H1 (cell line): ENCODE data around the gene H1-8. TPM values are rescaled to one million over a fixed set of nuclear protein-coding genes. Genes with fewer than 3 reads are reported as not detected.

ENCODE experiments used
- CTCF ChIA-PET: fragments of 300-600 bp; sonication (Branson Sonifier 250); formaldehyde crosslinking; loops from one replicate; lab custom pipeline; 2021; ENCODE audit not compliant: partially characterized antibody; lab: Charles Lee
- POLR2A ChIA-PET: fragments of 300-600 bp; sonication (Branson Sonifier 250); formaldehyde crosslinking; loops from one replicate; lab custom pipeline; 2021; ENCODE audit warnings: inconsistent platforms; ENCODE audit not compliant: partially characterized antibody; lab: Charles Lee
- DNase-seq, 2 experiments: peaks; one replicate each; pipeline versions ENCODE4 v3.0.0 to v3.0.0-alpha.2; 2010 to 2022; ENCODE audit warnings: low spot score in 2 of 2, low read depth in 1 of 2, mixed read lengths in 1 of 2
- FAIRE-seq: peaks from 2 replicates; lab custom pipeline; 2011; peaks lifted over from hg19 to GRCh38; lab: Jason Lieb, UNC
- H2AFZ ChIP-seq: 2 replicates; pipeline ENCODE4 v1.8.1; 2012; ENCODE audit warnings: low read length, inconsistent platforms
- H2AK5ac ChIP-seq: 2 replicates; pipeline ENCODE4 v1.6.1; 2013; ENCODE audit warnings: low read depth, low read length
- H2BK120ac ChIP-seq: replicated peaks from 2 replicates; pipeline ENCODE3; 2013; ENCODE audit warnings: low read depth, low read length, inconsistent platforms
- H2BK12ac ChIP-seq: 2 replicates; pipeline ENCODE4 v1.6.1; 2013; ENCODE audit warnings: low read depth, low read length
- H2BK15ac ChIP-seq: 2 replicates; pipeline ENCODE4 v1.6.1; 2013; ENCODE audit warnings: low read length
- H2BK20ac ChIP-seq: 2 replicates; pipeline ENCODE4 v1.6.1; 2013; ENCODE audit warnings: low read length
- H2BK5ac ChIP-seq: 2 replicates; pipeline ENCODE4 v1.6.1; 2013; ENCODE audit warnings: low read depth, low read length
- H3K14ac ChIP-seq: 2 replicates; pipeline ENCODE4 v1.6.1; 2013; ENCODE audit warnings: inconsistent platforms; ENCODE audit not compliant: insufficient read length
- H3K18ac ChIP-seq: 2 replicates; pipeline ENCODE4 v1.6.1; 2013; ENCODE audit warnings: low read length; ENCODE audit errors: extremely low read depth
- H3K23ac ChIP-seq: 2 replicates; pipeline ENCODE4 v1.6.1; 2013; ENCODE audit warnings: inconsistent platforms; ENCODE audit not compliant: insufficient read length
- H3K23me2 ChIP-seq: 2 replicates; pipeline ENCODE4 v1.6.1; 2013; ENCODE audit warnings: low read depth, low read length
- H3K27ac ChIP-seq: 2 replicates; pipeline ENCODE4 v1.6.1; 2011; ENCODE audit warnings: low read depth, low read length, inconsistent platforms
- H3K27me3 ChIP-seq, 4 experiments: replicated peaks in 1 of 4; 1 replicate in 1 of 4; 2 replicates in 3 of 4; pipeline versions ENCODE4 v1.6.1 to v1.8.1; 2011 to 2013; ENCODE audit warnings: low read length in 3 of 4, mild to moderate bottlenecking in 3 of 4, inconsistent platforms in 2 of 4, mixed read lengths in 2 of 4, moderate library complexity in 1 of 4; ENCODE audit not compliant: control insufficient read depth in 3 of 4, insufficient read depth in 3 of 4; ENCODE audit errors: extremely low read depth in 1 of 4
- H3K36me3 ChIP-seq, 4 experiments: 2 replicates each; pipeline versions ENCODE4 v1.6.1 to v1.8.1; 2011 to 2013; ENCODE audit warnings: mild to moderate bottlenecking in 4 of 4, low read length in 3 of 4, moderate library complexity in 2 of 4, control low read depth in 1 of 4, inconsistent platforms in 1 of 4; ENCODE audit not compliant: insufficient read depth in 4 of 4, control insufficient read depth in 2 of 4
- H3K4ac ChIP-seq: replicated peaks from 2 replicates; pipeline ENCODE3; 2013; ENCODE audit warnings: low read length, low read depth, mixed read lengths, inconsistent platforms; ENCODE audit not compliant: insufficient read length
- H3K4me1 ChIP-seq, 4 experiments: replicated peaks in 1 of 4; 1 replicate in 1 of 4; 2 replicates in 3 of 4; pipeline versions ENCODE4 v1.6.1 to v1.8.1; 2011 to 2013; ENCODE audit warnings: low read length in 3 of 4, inconsistent platforms in 2 of 4, mixed read lengths in 1 of 4; ENCODE audit not compliant: insufficient read depth in 4 of 4, control insufficient read depth in 3 of 4
- H3K4me2 ChIP-seq, 2 experiments: 2 replicates each; pipeline versions ENCODE4 v1.6.1 to v1.8.1; 2011 to 2013; ENCODE audit warnings: low read depth in 2 of 2, low read length in 2 of 2, control low read depth in 1 of 2, inconsistent platforms in 1 of 2, mild to moderate bottlenecking in 1 of 2; ENCODE audit not compliant: insufficient read depth in 1 of 2
- H3K4me3 ChIP-seq, 4 experiments: fragments of 200-600, 300-600 bp in 1 of 4; sonication (generic), shearing (Covaris generic), sonication (Bioruptor Twin) in 1 of 4; 2 replicates each; pipeline versions ENCODE4 v1.5.1 to v1.8.1; 2011 to 2016; ENCODE audit warnings: low read length in 4 of 4, low read depth in 3 of 4, control low read depth in 2 of 4, inconsistent platforms in 2 of 4, mild to moderate bottlenecking in 2 of 4, mixed read lengths in 1 of 4, moderate library complexity in 1 of 4; ENCODE audit not compliant: insufficient read depth in 2 of 4; ENCODE audit errors: extremely low read depth in 1 of 4
- H3K56ac ChIP-seq: replicated peaks from 2 replicates; pipeline ENCODE3; 2013; ENCODE audit warnings: low read depth, mild to moderate bottlenecking, mixed read lengths, low read length, inconsistent platforms; ENCODE audit not compliant: insufficient read length
- H3K79me1 ChIP-seq: 2 replicates; pipeline ENCODE4 v1.6.1; 2013; ENCODE audit warnings: low read depth, low read length, control low read depth
- H3K79me2 ChIP-seq, 2 experiments: 2 replicates each; pipeline versions ENCODE4 v1.6.1 to v1.8.1; 2012 to 2013; ENCODE audit warnings: low read length in 2 of 2, mild to moderate bottlenecking in 2 of 2, inconsistent platforms in 1 of 2; ENCODE audit not compliant: insufficient read depth in 2 of 2, control insufficient read depth in 1 of 2
- H3K9ac ChIP-seq, 4 experiments: replicated peaks in 1 of 4; 1 replicate in 1 of 4; 2 replicates in 3 of 4; pipeline versions ENCODE4 v1.6.1 to v1.8.1; 2011 to 2013; ENCODE audit warnings: low read depth in 3 of 4, low read length in 3 of 4, control low read depth in 2 of 4, mild to moderate bottlenecking in 2 of 4, moderate library complexity in 2 of 4, inconsistent platforms in 1 of 4; ENCODE audit errors: extremely low read depth in 1 of 4
- H3K9me3 ChIP-seq, 2 experiments: 2 replicates each; pipeline versions ENCODE4 v1.6.1 to v1.8.1; 2012 to 2013; ENCODE audit warnings: mild to moderate bottlenecking in 2 of 2, moderate library complexity in 2 of 2, control low read depth in 1 of 2, inconsistent platforms in 1 of 2, low read depth in 1 of 2, low read length in 1 of 2, mixed read lengths in 1 of 2; ENCODE audit not compliant: insufficient read depth in 2 of 2
- H4K20me1 ChIP-seq, 2 experiments: replicated peaks in 1 of 2; 2 replicates each; pipeline versions ENCODE3 to v1.8.1; 2011 to 2013; ENCODE audit warnings: inconsistent platforms in 2 of 2, low read length in 2 of 2, mild to moderate bottlenecking in 1 of 2; ENCODE audit not compliant: insufficient read depth in 2 of 2, control insufficient read depth in 1 of 2
- H4K5ac ChIP-seq: 2 replicates; pipeline ENCODE4 v1.6.1; 2013; ENCODE audit warnings: low read length, low read depth, mixed read lengths, inconsistent platforms; ENCODE audit not compliant: insufficient read length
- H4K8ac ChIP-seq: 2 replicates; pipeline ENCODE4 v1.8.0; 2013; ENCODE audit warnings: mild to moderate bottlenecking, moderate library complexity, low read length, inconsistent platforms; ENCODE audit not compliant: insufficient read depth; ENCODE audit errors: extremely low read depth
- H4K91ac ChIP-seq: replicated peaks from 2 replicates; pipeline ENCODE3; 2013; ENCODE audit warnings: low read length, mixed read lengths, inconsistent platforms; ENCODE audit not compliant: insufficient read length
- TCF12 ChIP-seq: IDR thresholded peaks from 2 replicates; pipeline ENCODE4 v1.6.1; 2011; ENCODE audit warnings: low read depth, mild to moderate bottlenecking, low read length
- WGBS, 2 experiments: shearing (Covaris generic) in 1 of 2; methylation state at CpG; one replicate each; pipeline versions ENCODE4 v1.1.6 to v1.1.7; 2013 to 2015; ENCODE audit warnings: low lambda C conversion rate in 2 of 2, mixed read lengths in 2 of 2, inconsistent platforms in 1 of 2, low coverage in 1 of 2, missing lambda C conversion rate in 1 of 2; ENCODE audit not compliant: insufficient replicate concordance in 2 of 2, insufficient coverage in 1 of 2, insufficient read length in 1 of 2; ENCODE audit errors: extremely low coverage in 1 of 2, missing lambda C conversion rate in 1 of 2; 5-methylcytosine and 5-hydroxymethylcytosine counted together
- polyA plus RNA-seq, 7 experiments: library from polyadenylated mRNA; depleted of rRNA in 3 of 7; stranded (reverse) in 5 of 7; unstranded in 2 of 7; fragments of >200 nt in 5 of 7; fragments of 200-250 nt in 2 of 7; gene quantifications; 1 replicate in 5 of 7; 2 replicates in 1 of 7; 4 replicates in 1 of 7; pipeline versions ENCODE4 v1.2.1 to v1.2.3, GENCODE V29; 2011 to 2013; ENCODE audit warnings: missing spikeins in 2 of 7, mixed read lengths in 2 of 7
- total RNA-seq: library from RNA; stranded (reverse); fragmentation: NEBNext Ultra II Directional; extraction: Animal tissue kit (Norgen Biotek cat#: 25700); gene quantifications from 2 replicates; pipeline ENCODE4 v1.2.1, GENCODE V29; 2021

Gene H1-8
- total and polyA plus RNA-seq, 2 of the 8 experiments (the other 6 are each of a cell fraction or from before 2014, with no cell fraction given), result not detected

DNA sequence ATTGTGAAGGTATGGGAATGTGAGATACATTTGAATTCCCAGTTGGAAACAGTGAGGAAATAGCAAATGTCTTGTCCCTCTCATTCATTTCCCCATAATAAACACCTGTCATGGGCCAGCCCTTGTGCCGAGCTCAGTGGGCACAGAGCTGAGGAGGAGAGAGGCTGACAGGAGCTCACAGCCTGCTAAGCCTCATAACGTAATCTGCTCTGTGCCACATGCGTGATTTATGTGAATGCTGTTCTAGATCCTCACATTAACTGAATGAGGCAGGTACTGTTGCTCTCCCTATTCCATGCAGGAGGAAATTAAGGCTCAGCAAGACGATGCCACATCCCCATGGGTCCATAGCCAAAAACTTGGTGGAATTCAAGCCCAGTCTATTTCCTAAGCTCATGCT lies 49.8 kb upstream of the H1-8 start:
- Histone ChIP-seq H2BK120ac (no peak overlapping the region), H3K9me3 (no peaks in the 10 kb centered on the region), H3K23me2 (no peaks in the 10 kb centered on the region), H3K9ac (no peak overlapping the region), H4K91ac (no peak overlapping the region), H2BK15ac (no peak overlapping the region), H4K20me1 (no peaks in the 10 kb centered on the region), H2BK5ac (no peak overlapping the region), H3K14ac (no peak overlapping the region), H2BK12ac (no peak overlapping the region), H3K18ac (no peak overlapping the region), H3K4me1 (peaks cover 0 to 8% (median 3%) of the 10 kb centered on the region in 4 experiments; a peak in 5 of 7 replicates), H3K79me1 (no peaks in the 10 kb centered on the region), H3K36me3 (peaks cover 0 to 2% (median 0%) of the 10 kb centered on the region in 4 experiments; a peak in 2 of 8 replicates), H3K4me3 (no peak overlapping the region), H4K5ac (no peak overlapping the region), H3K56ac (no peak overlapping the region), H3K27me3 (no peaks in the 10 kb centered on the region), H3K27ac (no peak overlapping the region), H2AK5ac (no peak overlapping the region), H3K4me2 (no peak overlapping the region), H3K79me2 (no peaks in the 10 kb centered on the region), H2BK20ac (no peak overlapping the region), H2AFZ (no peak overlapping the region), H4K8ac (no peak overlapping the region), H3K23ac (no peak overlapping the region), H3K4ac (no peak overlapping the region)
- FAIRE-seq (no peak), DNase-seq (no peak)
- ChIA-PET POLR2A (interaction anchor here (1.1 to 1.5 kb wide), 2 partner anchors 9 to 21 kb away, joined by 3 to 4 read pairs; no protein-coding TSS in a partner anchor), CTCF (interaction anchor here (0.9 to 11.2 kb wide), 16 partner anchors 9 to 441 kb away, joined by 3 to 93 read pairs (median 4); no protein-coding TSS in a partner anchor)
- WGBS, 2 experiments, result 91% methylated on average over 4 of the region's 4 CpGs; no CpG with 5 or more reads in 1 of the 2 experiments
- TF ChIP-seq TCF12, result no peak
